CD4-positive, CD25-positive, alpha-beta regulatory T cell (primary cell): ENCODE measurements around the gene STXBP6. TPM values are rescaled to one million over a fixed set of nuclear protein-coding genes. Genes with fewer than 3 reads are reported as not detected.

Experiments used
- ATAC-seq, 2 donors: fragments of 150-1000 bp; cut with Tn5 transposase; one replicate each; pipeline ENCODE4 v1.10.0; 2021; ENCODE audit warnings: low read depth in 2 of 2, moderate number of reproducible peaks in 2 of 2, moderate library complexity in 1 of 2
- DNase-seq, 3 donors: peaks; one replicate each; pipeline versions ENCODE4 v3.0.0 to v3.0.0-alpha.2; 2012 to 2022; ENCODE audit warnings: mixed read lengths in 1 of 3
- H3K27ac ChIP-seq: one replicate; pipeline ENCODE4 v1.7.0; 2013; ENCODE audit warnings: mild to moderate bottlenecking, low read length; ENCODE audit not compliant: insufficient read depth, poor library complexity, severe bottlenecking
- H3K27me3 ChIP-seq: one replicate; pipeline ENCODE4 v1.7.0; 2013; ENCODE audit warnings: low read length; ENCODE audit not compliant: control insufficient read depth, insufficient read depth
- H3K36me3 ChIP-seq: one replicate; pipeline ENCODE4 v1.7.0; 2013; ENCODE audit warnings: mild to moderate bottlenecking, low read length, moderate library complexity; ENCODE audit not compliant: control insufficient read depth, insufficient read depth
- H3K4me1 ChIP-seq: 2 replicates; pipeline ENCODE4 v1.7.0; 2013; ENCODE audit warnings: mild to moderate bottlenecking, low read length; ENCODE audit not compliant: insufficient read depth, control insufficient read depth, poor library complexity, severe bottlenecking
- H3K4me3 ChIP-seq: one replicate; pipeline ENCODE4 v1.7.0; 2013; ENCODE audit warnings: low read depth, mild to moderate bottlenecking, low read length, moderate library complexity
- H3K9me3 ChIP-seq, 2 experiments: 1 replicate in 1 of 2; 2 replicates in 1 of 2; pipeline ENCODE4 v1.7.0; 2013; ENCODE audit warnings: low read length in 2 of 2, mild to moderate bottlenecking in 1 of 2, moderate library complexity in 1 of 2; ENCODE audit not compliant: control insufficient read depth in 2 of 2
- H3K27ac Mint-ChIP-seq, 3 donors: one replicate each; pipeline ENCODE4 v1.8.0; 2020 to 2022; ENCODE audit warnings: mild to moderate bottlenecking in 3 of 3, mixed read lengths in 3 of 3, moderate library complexity in 2 of 3
- H3K27me3 Mint-ChIP-seq: one replicate; pipeline ENCODE4 v1.8.0; 2022; ENCODE audit warnings: mild to moderate bottlenecking, mixed read lengths
- H3K36me3 Mint-ChIP-seq: one replicate; pipeline ENCODE4 v1.8.0; 2020; ENCODE audit warnings: mixed read lengths
- H3K4me1 Mint-ChIP-seq, 4 donors: one replicate each; pipeline ENCODE4 v1.8.0; 2020 to 2022; ENCODE audit warnings: mixed read lengths in 4 of 4, mild to moderate bottlenecking in 1 of 4
- H3K4me3 Mint-ChIP-seq, 4 donors: one replicate each; pipeline ENCODE4 v1.8.0; 2020 to 2022; ENCODE audit warnings: mild to moderate bottlenecking in 4 of 4, mixed read lengths in 4 of 4, moderate library complexity in 3 of 4
- H3K9me3 Mint-ChIP-seq, 7 donors: one replicate each; pipeline ENCODE4 v1.8.0; 2020 to 2022; ENCODE audit warnings: mixed read lengths in 7 of 7, mild to moderate bottlenecking in 3 of 7, moderate library complexity in 2 of 7
- polyA plus RNA-seq, 4 donors: library from polyadenylated mRNA; unstranded; fragments of 300-500 nt; fragmentation: Illumina TruSeq; gene quantifications; one replicate each; pipeline ENCODE4 v1.2.3, GENCODE V29; 2021
- total RNA-seq: library from RNA; stranded (reverse); gene quantifications from one replicate; pipeline ENCODE4 v1.2.3, GENCODE V29; 2022

STXBP6 gene
- total and polyA plus RNA-seq, 5 donors from 2014 or later: not detected

GRCh38 chr14:24831677-24832076 is 218.3 kb downstream of the STXBP6 start:
- H3K27ac ChIP-seq: no peak overlapping the region
- no peaks in the 10 kb centered on the region for H3K27me3 Mint-ChIP-seq
- peaks cover 3% of the 10 kb centered on the region for H3K27me3 ChIP-seq
- no peaks in the 10 kb centered on the region for H3K4me1 Mint-ChIP-seq
- DNase-seq (no peak), ATAC-seq (no peak)
- H3K9me3 ChIP-seq: no peaks in the 10 kb centered on the region
- no peaks in the 10 kb centered on the region for H3K36me3 ChIP-seq
- no peak overlapping the region for H3K4me3 ChIP-seq
- H3K27ac Mint-ChIP-seq: no peak overlapping the region
- peaks cover 0 to 3% (median 0%) of the 10 kb centered on the region in 7 donors for H3K9me3 Mint-ChIP-seq
- no peaks in the 10 kb centered on the region for H3K4me1 ChIP-seq
- no peak overlapping the region for H3K4me3 Mint-ChIP-seq
- no peaks in the 10 kb centered on the region for H3K36me3 Mint-ChIP-seq

- Mint-ChIP-seq H3K4me1 (no peaks in the 10 kb centered on the region), H3K4me3 (no peak overlapping the region), H3K36me3 (no peaks in the 10 kb centered on the region)
These were observed 220.1 kb downstream of the STXBP6 start for GRCh38 chr14:24829862-24830261.

GRCh38 chr14:24828486-24828885 is 221.5 kb downstream of the STXBP6 start:
- Mint-ChIP-seq H3K27ac (no peak overlapping the region), H3K36me3 (no peaks in the 10 kb centered on the region), H3K27me3 (no peaks in the 10 kb centered on the region), H3K9me3 (peaks cover 0 to 3% (median 0%) of the 10 kb centered on the region in 7 donors), H3K4me1 (no peaks in the 10 kb centered on the region), H3K4me3 (no peak overlapping the region)
- H3K27me3 ChIP-seq: peaks cover 3% of the 10 kb centered on the region
- H3K4me3 ChIP-seq: no peak overlapping the region
- no peak overlapping the region for H3K27ac ChIP-seq
- DNase-seq: no peak
- H3K36me3 ChIP-seq: no peaks in the 10 kb centered on the region
- H3K4me1 ChIP-seq: no peaks in the 10 kb centered on the region
- H3K9me3 ChIP-seq: no peaks in the 10 kb centered on the region
- ATAC-seq: no peak

More at GRCh38 chr14:24829862-24830261, 220.1 kb downstream of the STXBP6 start:
- no peak overlapping the region for H3K27ac ChIP-seq
- H3K27ac Mint-ChIP-seq: no peak overlapping the region
- ATAC-seq: no peak
- no peaks in the 10 kb centered on the region for H3K4me1 ChIP-seq
- no peaks in the 10 kb centered on the region for H3K27me3 Mint-ChIP-seq
- peaks cover 0 to 3% (median 0%) of the 10 kb centered on the region in 7 donors for H3K9me3 Mint-ChIP-seq
- DNase-seq: no peak
- no peaks in the 10 kb centered on the region for H3K36me3 ChIP-seq
- no peaks in the 10 kb centered on the region for H3K9me3 ChIP-seq
- peaks cover 3% of the 10 kb centered on the region for H3K27me3 ChIP-seq
- H3K4me3 ChIP-seq: no peak overlapping the region

- Mint-ChIP-seq H3K27ac (no peak overlapping the region), H3K27me3 (no peaks in the 10 kb centered on the region), H3K9me3 (peaks cover 0 to 3% (median 0%) of the 10 kb centered on the region in 7 donors), H3K4me3 (no peak overlapping the region), H3K4me1 (no peaks in the 10 kb centered on the region), H3K36me3 (no peaks in the 10 kb centered on the region)
- Histone ChIP-seq H3K4me1 (no peaks in the 10 kb centered on the region), H3K27ac (no peak overlapping the region), H3K36me3 (no peaks in the 10 kb centered on the region), H3K4me3 (no peak overlapping the region), H3K27me3 (peaks cover 2% of the 10 kb centered on the region), H3K9me3 (no peaks in the 10 kb centered on the region)
- ATAC-seq: no peak
- DNase-seq: no peak
These were observed 223.6 kb downstream of the STXBP6 start for GRCh38 chr14:24826390-24826789.

GRCh38 chr14:24820616-24821015 is 229.3 kb downstream of the STXBP6 start:
- Mint-ChIP-seq H3K9me3 (peaks cover 0 to 2% (median 0%) of the 10 kb centered on the region in 7 donors), H3K36me3 (no peaks in the 10 kb centered on the region), H3K4me1 (no peaks in the 10 kb centered on the region), H3K27ac (no peak overlapping the region), H3K27me3 (no peaks in the 10 kb centered on the region), H3K4me3 (no peak overlapping the region)
- H3K27me3 ChIP-seq: peaks cover 1% of the 10 kb centered on the region
- no peaks in the 10 kb centered on the region for H3K9me3 ChIP-seq
- no peaks in the 10 kb centered on the region for H3K4me1 ChIP-seq
- no peak for DNase-seq
- no peak overlapping the region for H3K27ac ChIP-seq
- H3K4me3 ChIP-seq: no peak overlapping the region
- no peaks in the 10 kb centered on the region for H3K36me3 ChIP-seq
- ATAC-seq: no peak

GRCh38 chr14:24818823-24819341 is 231.1 kb downstream of the STXBP6 start:
- H3K27ac Mint-ChIP-seq: no peak overlapping the region
- Histone ChIP-seq H3K9me3 (no peaks in the 10 kb centered on the region), H3K4me1 (no peaks in the 10 kb centered on the region), H3K27me3 (peaks cover 1% of the 10 kb centered on the region), H3K36me3 (no peaks in the 10 kb centered on the region), H3K27ac (no peak overlapping the region), H3K4me3 (no peak overlapping the region)
- no peak overlapping the region for H3K4me3 Mint-ChIP-seq
- H3K9me3 Mint-ChIP-seq: peaks cover 0 to 2% (median 0%) of the 10 kb centered on the region in 7 donors
- DNase-seq (no peak), ATAC-seq (no peak)
- H3K36me3 Mint-ChIP-seq: no peaks in the 10 kb centered on the region
- no peaks in the 10 kb centered on the region for H3K4me1 Mint-ChIP-seq
- no peaks in the 10 kb centered on the region for H3K27me3 Mint-ChIP-seq

- Mint-ChIP-seq H3K9me3 (peaks cover 0 to 2% (median 0%) of the 10 kb centered on the region in 7 donors), H3K36me3 (no peaks in the 10 kb centered on the region), H3K4me1 (no peaks in the 10 kb centered on the region), H3K4me3 (no peak overlapping the region), H3K27me3 (no peaks in the 10 kb centered on the region), H3K27ac (no peak overlapping the region)
- H3K4me3 ChIP-seq: no peak overlapping the region
- no peaks in the 10 kb centered on the region for H3K4me1 ChIP-seq
- no peaks in the 10 kb centered on the region for H3K36me3 ChIP-seq
- peaks cover 1% of the 10 kb centered on the region for H3K27me3 ChIP-seq
- H3K9me3 ChIP-seq: no peaks in the 10 kb centered on the region
- ATAC-seq (no peak), DNase-seq (no peak)
- H3K27ac ChIP-seq: no peak overlapping the region
These were observed 231.7 kb downstream of the STXBP6 start for GRCh38 chr14:24818058-24818822.
